HG02642 (cell line): Measurements from ENCODE around the gene DUOX1.
"Not testable (repeated sequence)": the region's sequence is repeated elsewhere in the genome, so short reads cannot be mapped to it uniquely, and the experiment has no call there.

Experiments
- ATAC-seq: cut with Tn5 transposase; IDR thresholded peaks from one replicate; pipeline ENCODE4 v1.9.1; 2021; ENCODE audit warnings: mild to moderate bottlenecking; ENCODE audit not compliant: unreplicated experiment, poor library complexity

Gene DUOX1

GRCh38 chr15:45129651-45130129 lies at the start of gene DUOX1, which contains the start of gene DUOXA1:
Gene DUOX1 (plus strand): TSS chr15:45129994. CDS start chr15:45131967, 1,973 bp downstream.
Gene DUOXA1 (minus strand): TSS chr15:45129879. CDS start chr15:45123014, 6,865 bp downstream.
- ATAC-seq, result no peak

GRCh38 chr15:45080593-45080992 lies 49.2 kb upstream of the DUOX1 start:
- ATAC-seq, result not testable (repeated sequence)

GRCh38 chr15:45082412-45082811 lies 47.4 kb upstream of the DUOX1 start:
- not testable (repeated sequence) for ATAC-seq

GRCh38 chr15:45083223-45083622 lies 46.6 kb upstream of the DUOX1 start:
- ATAC-seq, result no peak

GRCh38 chr15:45084163-45084562 lies 45.6 kb upstream of the DUOX1 start:
- no peak for ATAC-seq

GRCh38 chr15:45087513-45087912 lies 42.3 kb upstream of the DUOX1 start:
- ATAC-seq, result no peak

GRCh38 chr15:45088801-45089711 lies 40.7 kb upstream of the DUOX1 start:
- ATAC-seq, result no peak

GRCh38 chr15:45089712-45090373 lies 40.0 kb upstream of the DUOX1 start:
- no peak for ATAC-seq

GRCh38 chr15:45091161-45091560 lies 38.6 kb upstream of the DUOX1 start:
- no peak for ATAC-seq

GRCh38 chr15:45091576-45091975 lies 38.2 kb upstream of the DUOX1 start:
- ATAC-seq, result no peak

- ATAC-seq, result no peak
These were observed 36.8 kb upstream of the DUOX1 start for GRCh38 chr15:45093013-45093412.

- no peak for ATAC-seq
These were observed 36.0 kb upstream of the DUOX1 start for GRCh38 chr15:45093622-45094357.

- ATAC-seq, result no peak
These were observed 35.5 kb upstream of the DUOX1 start for GRCh38 chr15:45094358-45094730.

GRCh38 chr15:45095661-45096060 lies 34.1 kb upstream of the DUOX1 start:
- no peak for ATAC-seq

GRCh38 chr15:45097466-45097865 lies 32.3 kb upstream of the DUOX1 start:
- ATAC-seq, result no peak

GRCh38 chr15:45099549-45100165 lies 30.1 kb upstream of the DUOX1 start:
- ATAC-seq, result no peak

- ATAC-seq, result no peak
These were observed 28.7 kb upstream of the DUOX1 start for GRCh38 chr15:45100884-45101625.

GRCh38 chr15:45101749-45102148 lies 28.0 kb upstream of the DUOX1 start:
- no peak for ATAC-seq

- ATAC-seq, result no peak
These were observed 27.6 kb upstream of the DUOX1 start for GRCh38 chr15:45102226-45102625.
